MCF 10A (cell line): ENCODE measurements around the gene AMDHD1. TPM values are rescaled to one million over a fixed set of nuclear protein-coding genes. Genes with fewer than 3 reads are reported as not detected.

Experiments used
- BruUV-seq: library from RNA; stranded (reverse); fragments of 400-500 nt; replicated peaks from 2 replicates; lab custom pipeline; 2021; lab: Mats Ljungman, UMichigan
- CTCF ChIA-PET: fragments of 300-600 bp; sonication (Branson Sonifier 250); formaldehyde crosslinking; extraction: SDS; loops from one replicate; lab custom pipeline; 2021; ENCODE audit warnings: antibody characterized with exemption, inconsistent platforms; lab: Yijun Ruan, JAX
- POLR2A ChIA-PET: fragments of 300-600, 350-650 bp; sonication (Branson Sonifier 250); formaldehyde crosslinking; extraction: SDS; loops from one replicate; lab custom pipeline; 2020; ENCODE audit warnings: antibody characterized with exemption, inconsistent platforms; lab: Yijun Ruan, JAX
- DNase-seq: peaks from one replicate; pipeline ENCODE4 v3.0.0-alpha.2; 2018; ENCODE audit not compliant: unreplicated experiment
- H3K27ac Mint-ChIP-seq: one replicate; pipeline ENCODE4 v1.8.0; 2022; ENCODE audit warnings: mild to moderate bottlenecking, low read depth, mixed read lengths; ENCODE audit not compliant: unreplicated experiment
- H3K27me3 Mint-ChIP-seq: one replicate; pipeline ENCODE4 v1.8.0; 2022; ENCODE audit warnings: mixed read lengths; ENCODE audit not compliant: insufficient read depth, unreplicated experiment
- H3K36me3 Mint-ChIP-seq: one replicate; pipeline ENCODE4 v1.8.0; 2022; ENCODE audit warnings: mild to moderate bottlenecking, moderate library complexity, mixed read lengths; ENCODE audit not compliant: insufficient read depth, unreplicated experiment
- H3K4me1 Mint-ChIP-seq: one replicate; pipeline ENCODE4 v1.8.0; 2022; ENCODE audit warnings: mixed read lengths; ENCODE audit not compliant: insufficient read depth, unreplicated experiment
- H3K4me3 Mint-ChIP-seq: one replicate; pipeline ENCODE4 v1.8.0; 2022; ENCODE audit warnings: mild to moderate bottlenecking, moderate library complexity, mixed read lengths; ENCODE audit not compliant: unreplicated experiment
- H3K9me3 Mint-ChIP-seq: one replicate; pipeline ENCODE4 v1.8.0; 2022; ENCODE audit warnings: mixed read lengths; ENCODE audit not compliant: unreplicated experiment
- intact Hi-C: fragments of 100-400 bp; cut with micrococcal nuclease; formaldehyde crosslinking; loops from 2 replicates; pipeline ENCODE4 v1.14.1; 2022
- total RNA-seq: library from RNA; stranded (reverse); gene quantifications from 2 replicates; pipeline ENCODE4 v1.2.3, GENCODE V29; 2022
- TF ChIP-seq, protein P1 (sequence below): fragments of 200-600 bp; IDR thresholded peaks from one replicate; pipeline ENCODE4 v1.8.0; 2022; ENCODE audit warnings: antibody characterized with exemption, mild to moderate bottlenecking; ENCODE audit not compliant: unreplicated experiment

AMDHD1 gene
- total RNA-seq, 1 experiment from 2014 or later, result 0.47 TPM

- H3K27me3 Mint-ChIP-seq, result peaks cover 30% of the 10 kb centered on the region
- no peak overlapping the region for H3K4me3 Mint-ChIP-seq
- H3K27ac Mint-ChIP-seq, result no peak overlapping the region
- H3K36me3 Mint-ChIP-seq, result no peaks in the 10 kb centered on the region
- CTCF ChIA-PET, result interaction anchor here (1.2 kb wide), 1 partner anchor 90 kb away, joined by 3 read pairs; no protein-coding TSS in a partner anchor
- no peaks in the 10 kb centered on the region for H3K9me3 Mint-ChIP-seq
- no peaks in the 10 kb centered on the region for H3K4me1 Mint-ChIP-seq
- POLR2A ChIA-PET, result no interaction called here
- no TSS peak for BruUV-seq
- no peak for DNase-seq
- TF ChIP-seq, protein P1, sequence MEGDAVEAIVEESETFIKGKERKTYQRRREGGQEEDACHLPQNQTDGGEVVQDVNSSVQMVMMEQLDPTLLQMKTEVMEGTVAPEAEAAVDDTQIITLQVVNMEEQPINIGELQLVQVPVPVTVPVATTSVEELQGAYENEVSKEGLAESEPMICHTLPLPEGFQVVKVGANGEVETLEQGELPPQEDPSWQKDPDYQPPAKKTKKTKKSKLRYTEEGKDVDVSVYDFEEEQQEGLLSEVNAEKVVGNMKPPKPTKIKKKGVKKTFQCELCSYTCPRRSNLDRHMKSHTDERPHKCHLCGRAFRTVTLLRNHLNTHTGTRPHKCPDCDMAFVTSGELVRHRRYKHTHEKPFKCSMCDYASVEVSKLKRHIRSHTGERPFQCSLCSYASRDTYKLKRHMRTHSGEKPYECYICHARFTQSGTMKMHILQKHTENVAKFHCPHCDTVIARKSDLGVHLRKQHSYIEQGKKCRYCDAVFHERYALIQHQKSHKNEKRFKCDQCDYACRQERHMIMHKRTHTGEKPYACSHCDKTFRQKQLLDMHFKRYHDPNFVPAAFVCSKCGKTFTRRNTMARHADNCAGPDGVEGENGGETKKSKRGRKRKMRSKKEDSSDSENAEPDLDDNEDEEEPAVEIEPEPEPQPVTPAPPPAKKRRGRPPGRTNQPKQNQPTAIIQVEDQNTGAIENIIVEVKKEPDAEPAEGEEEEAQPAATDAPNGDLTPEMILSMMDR, result no peak
- intact Hi-C loops, result no loop called here
Observed at GRCh38 chr12:95909871-95910270, 33.3 kb upstream of the AMDHD1 start.

GRCh38 chr12:95918194-95918993 is 24.7 kb upstream of the AMDHD1 start:
- ChIA-PET CTCF (interaction anchor here (0.6 to 9.0 kb wide), 40 partner anchors 10 to 598 kb away, joined by 3 to 177 read pairs (median 4); partner anchors contain the start of genes AMDHD1, CCDC38 and HAL), POLR2A (interaction anchor here (0.6 to 1.5 kb wide), 8 partner anchors 24 to 598 kb away, joined by 3 to 5 read pairs (median 3); partner anchors contain the start of genes CCDC38 and LTA4H)
- Mint-ChIP-seq H3K36me3 (no peaks in the 10 kb centered on the region), H3K27ac (no peak overlapping the region), H3K4me3 (no peak overlapping the region), H3K4me1 (no peaks in the 10 kb centered on the region), H3K9me3 (no peaks in the 10 kb centered on the region), H3K27me3 (no peaks in the 10 kb centered on the region)
- DNase-seq, result peak; percentile 67
- intact Hi-C loops, result loop anchor here (2.0 kb wide), 2 partner anchors 44 to 80 kb away; no protein-coding TSS in a partner anchor
- no TSS peak for BruUV-seq
- TF ChIP-seq, protein P1, result peak; percentile 69

GRCh38 chr12:95919110-95919509 is 24.0 kb upstream of the AMDHD1 start:
- CTCF ChIA-PET, result interaction anchor here (0.6 to 9.0 kb wide), 25 partner anchors 10 to 597 kb away, joined by 3 to 177 read pairs (median 5); partner anchors contain the start of genes AMDHD1, CCDC38 and HAL
- POLR2A ChIA-PET, result interaction anchor here (0.6 to 1.5 kb wide), 7 partner anchors 39 to 598 kb away, joined by 3 to 5 read pairs (median 3); no protein-coding TSS in a partner anchor
- intact Hi-C loops, result loop anchor here (2.0 kb wide), 2 partner anchors 44 to 80 kb away; no protein-coding TSS in a partner anchor
- Mint-ChIP-seq H3K27me3 (no peaks in the 10 kb centered on the region), H3K9me3 (no peaks in the 10 kb centered on the region), H3K36me3 (no peaks in the 10 kb centered on the region), H3K4me1 (no peaks in the 10 kb centered on the region), H3K27ac (no peak overlapping the region), H3K4me3 (no peak overlapping the region)
- no peak for DNase-seq
- TF ChIP-seq, protein P1, result no peak
- no TSS peak for BruUV-seq

DNA sequence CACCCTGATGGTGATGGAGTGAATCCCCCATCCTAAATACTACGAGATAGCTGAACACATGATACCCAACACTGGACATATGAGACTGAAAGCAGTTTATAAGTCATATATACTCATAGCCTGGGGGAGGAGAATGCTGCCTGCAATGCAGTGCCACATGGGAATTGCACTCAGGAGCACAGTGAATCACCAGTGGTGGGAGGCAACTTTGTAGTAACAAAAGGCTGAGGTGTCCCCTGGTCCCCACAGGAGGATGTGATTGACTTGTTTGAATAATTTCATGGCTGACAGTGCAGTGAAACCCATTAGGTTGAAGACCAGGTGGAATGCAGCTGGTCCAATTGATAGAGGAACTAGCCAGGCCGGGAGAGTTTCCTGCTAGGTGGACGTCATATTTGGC is 20.9 kb upstream of the AMDHD1 start:
- H3K27ac Mint-ChIP-seq, result no peak overlapping the region
- no TSS peak for BruUV-seq
- H3K36me3 Mint-ChIP-seq, result no peaks in the 10 kb centered on the region
- TF ChIP-seq, protein P1, result no peak
- no peaks in the 10 kb centered on the region for H3K9me3 Mint-ChIP-seq
- POLR2A ChIA-PET, result interaction anchor here (0.7 kb wide), 1 partner anchor 23 kb away, joined by 4 read pairs; no protein-coding TSS in a partner anchor
- intact Hi-C loops, result no loop called here
- H3K4me1 Mint-ChIP-seq, result no peaks in the 10 kb centered on the region
- no peak for DNase-seq
- H3K4me3 Mint-ChIP-seq, result no peak overlapping the region
- CTCF ChIA-PET, result interaction anchor here (0.6 to 1.3 kb wide), 3 partner anchors 71 to 78 kb away, joined by 4 to 5 read pairs (median 4); no protein-coding TSS in a partner anchor
- H3K27me3 Mint-ChIP-seq, result no peaks in the 10 kb centered on the region
